ENCODE measurements around the gene ANXA6.
"Not testable (repeated sequence)": the region's sequence is repeated elsewhere in the genome, so short reads cannot be mapped to it uniquely, and the experiment has no call there.

The ANXA6 gene

DNA sequence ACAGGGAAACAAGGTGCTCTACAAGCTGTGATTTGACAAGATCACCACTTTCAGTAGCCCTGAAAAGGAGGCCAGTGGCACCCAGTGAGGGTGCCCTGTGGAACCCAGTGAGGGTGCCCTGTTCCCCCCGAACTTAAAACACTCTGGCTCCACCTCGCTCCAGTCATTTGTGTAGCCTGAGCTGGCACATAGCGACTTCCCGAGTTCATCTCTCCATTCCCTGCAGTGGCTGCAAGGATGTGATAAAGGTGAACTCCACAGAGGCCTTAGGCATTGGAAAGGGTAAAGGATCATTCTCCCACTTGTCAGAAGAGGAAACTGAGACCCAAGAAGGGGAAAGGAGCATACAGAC lies 21.9 kb upstream of the ANXA6 start:
- Histone ChIP-seq H3K27me3 (ENCODE audit: insufficient read depth, low read depth) (no peaks in the 10 kb centered on the region), H3K79me2 (ENCODE audit: insufficient read depth, low read depth) (no peaks in the 10 kb centered on the region), H3K36me3 (ENCODE audit: insufficient read depth) (no peaks in the 10 kb centered on the region), H3K4me3 (IDR thresholded peaks at IDR 0.05; ENCODE audit: insufficient read depth, low read depth, low read length) (no peak overlapping the region), H2AFZ (ENCODE audit: low read depth) (no peak overlapping the region), H4K20me1 (ENCODE audit: insufficient read depth) (no peaks in the 10 kb centered on the region), H3K27ac (no peak overlapping the region), H3K4me2 (no peak overlapping the region), H3K4me1 (ENCODE audit: low read depth, poor library complexity, severe bottlenecking) (no peaks in the 10 kb centered on the region), H3K9ac (no peak overlapping the region)
- no peak for TF ChIP-seq CTCF (conservative IDR thresholded peaks at IDR 0.05; ENCODE audit: low read depth, low read length)

- Histone ChIP-seq H2AFZ (ENCODE audit: low read depth) (no peak overlapping the region), H3K4me2 (no peak overlapping the region), H3K4me1 (ENCODE audit: low read depth, poor library complexity, severe bottlenecking) (no peaks in the 10 kb centered on the region), H3K4me3 (IDR thresholded peaks at IDR 0.05; ENCODE audit: insufficient read depth, low read depth, low read length) (no peak overlapping the region), H4K20me1 (ENCODE audit: insufficient read depth) (no peaks in the 10 kb centered on the region), H3K36me3 (ENCODE audit: insufficient read depth) (no peaks in the 10 kb centered on the region), H3K27me3 (ENCODE audit: insufficient read depth, low read depth) (no peaks in the 10 kb centered on the region), H3K27ac (no peak overlapping the region), H3K79me2 (ENCODE audit: insufficient read depth, low read depth) (no peaks in the 10 kb centered on the region), H3K9ac (no peak overlapping the region)
- no peak for TF ChIP-seq CTCF (conservative IDR thresholded peaks at IDR 0.05; ENCODE audit: low read depth, low read length)
These were observed 21.4 kb upstream of the ANXA6 start for GRCh38 chr5:151178777-151179488.

DNA sequence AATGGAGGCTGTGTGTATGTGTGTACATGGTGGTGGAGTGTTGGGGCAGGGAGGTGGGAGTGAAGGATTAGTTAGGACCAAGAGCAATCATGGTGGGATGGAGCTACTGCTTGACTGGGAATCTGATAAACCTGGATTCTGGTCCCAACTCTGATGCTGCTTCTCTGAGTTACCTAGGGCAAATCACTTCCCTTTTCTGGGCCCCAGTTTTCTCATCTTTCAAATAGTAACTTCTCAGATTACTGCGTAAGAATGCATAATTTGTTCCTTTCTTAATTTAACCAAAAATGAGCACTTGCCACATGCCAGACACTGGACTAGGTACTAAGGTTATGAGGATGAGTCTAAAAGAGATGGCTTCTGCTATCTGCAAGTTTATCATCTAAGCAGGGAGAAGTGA lies 20.8 kb upstream of the ANXA6 start:
- Histone ChIP-seq H3K79me2 (ENCODE audit: insufficient read depth, low read depth) (no peaks in the 10 kb centered on the region), H3K9ac (no peak overlapping the region), H3K27ac (no peak overlapping the region), H3K27me3 (ENCODE audit: insufficient read depth, low read depth) (no peaks in the 10 kb centered on the region), H3K4me3 (IDR thresholded peaks at IDR 0.05; ENCODE audit: insufficient read depth, low read depth, low read length) (no peak overlapping the region), H2AFZ (ENCODE audit: low read depth) (no peak overlapping the region), H4K20me1 (ENCODE audit: insufficient read depth) (no peaks in the 10 kb centered on the region), H3K4me1 (ENCODE audit: low read depth, poor library complexity, severe bottlenecking) (no peaks in the 10 kb centered on the region), H3K4me2 (no peak overlapping the region), H3K36me3 (ENCODE audit: insufficient read depth) (no peaks in the 10 kb centered on the region)
- TF ChIP-seq CTCF (conservative IDR thresholded peaks at IDR 0.05; ENCODE audit: low read depth, low read length), result no peak

- not testable (repeated sequence) for H2AFZ ChIP-seq (ENCODE audit: low read depth); H3K9ac ChIP-seq; H3K27ac ChIP-seq; H3K36me3 ChIP-seq (ENCODE audit: insufficient read depth); H4K20me1 ChIP-seq (ENCODE audit: insufficient read depth); H3K4me1 ChIP-seq (ENCODE audit: low read depth, poor library complexity, severe bottlenecking); H3K4me3 ChIP-seq (IDR thresholded peaks at IDR 0.05; ENCODE audit: insufficient read depth, low read depth, low read length); H3K79me2 ChIP-seq (ENCODE audit: insufficient read depth, low read depth); H3K4me2 ChIP-seq; H3K27me3 ChIP-seq (ENCODE audit: insufficient read depth, low read depth)
These were observed 18.7 kb upstream of the ANXA6 start for GRCh38 chr5:151176268-151176667.

GRCh38 chr5:151174612-151175101 lies 17.1 kb upstream of the ANXA6 start:
- no peak overlapping the region for H2AFZ ChIP-seq (ENCODE audit: low read depth)
- H3K36me3 ChIP-seq (ENCODE audit: insufficient read depth), result no peaks in the 10 kb centered on the region
- H3K27me3 ChIP-seq (ENCODE audit: insufficient read depth, low read depth), result no peaks in the 10 kb centered on the region
- no peak overlapping the region for H3K27ac ChIP-seq
- H3K4me2 ChIP-seq, result no peak overlapping the region
- H4K20me1 ChIP-seq (ENCODE audit: insufficient read depth), result no peaks in the 10 kb centered on the region
- TF ChIP-seq CTCF (conservative IDR thresholded peaks at IDR 0.05; ENCODE audit: low read depth, low read length), result no peak
- H3K9ac ChIP-seq, result no peak overlapping the region
- H3K79me2 ChIP-seq (ENCODE audit: insufficient read depth, low read depth), result no peaks in the 10 kb centered on the region
- H3K4me1 ChIP-seq (ENCODE audit: low read depth, poor library complexity, severe bottlenecking), result no peaks in the 10 kb centered on the region
- H3K4me3 ChIP-seq (IDR thresholded peaks at IDR 0.05; ENCODE audit: insufficient read depth, low read depth, low read length), result no peak overlapping the region
